ENCODE results near the gene RNU1-2.
"Not testable (repeated sequence)": the region's sequence is repeated elsewhere in the genome, so short reads cannot be mapped to it uniquely, and the experiment has no call there.

- TF ChIP-seq, protein P1, sequence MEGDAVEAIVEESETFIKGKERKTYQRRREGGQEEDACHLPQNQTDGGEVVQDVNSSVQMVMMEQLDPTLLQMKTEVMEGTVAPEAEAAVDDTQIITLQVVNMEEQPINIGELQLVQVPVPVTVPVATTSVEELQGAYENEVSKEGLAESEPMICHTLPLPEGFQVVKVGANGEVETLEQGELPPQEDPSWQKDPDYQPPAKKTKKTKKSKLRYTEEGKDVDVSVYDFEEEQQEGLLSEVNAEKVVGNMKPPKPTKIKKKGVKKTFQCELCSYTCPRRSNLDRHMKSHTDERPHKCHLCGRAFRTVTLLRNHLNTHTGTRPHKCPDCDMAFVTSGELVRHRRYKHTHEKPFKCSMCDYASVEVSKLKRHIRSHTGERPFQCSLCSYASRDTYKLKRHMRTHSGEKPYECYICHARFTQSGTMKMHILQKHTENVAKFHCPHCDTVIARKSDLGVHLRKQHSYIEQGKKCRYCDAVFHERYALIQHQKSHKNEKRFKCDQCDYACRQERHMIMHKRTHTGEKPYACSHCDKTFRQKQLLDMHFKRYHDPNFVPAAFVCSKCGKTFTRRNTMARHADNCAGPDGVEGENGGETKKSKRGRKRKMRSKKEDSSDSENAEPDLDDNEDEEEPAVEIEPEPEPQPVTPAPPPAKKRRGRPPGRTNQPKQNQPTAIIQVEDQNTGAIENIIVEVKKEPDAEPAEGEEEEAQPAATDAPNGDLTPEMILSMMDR (IDR thresholded peaks at IDR 0.05): not testable (repeated sequence)
- not testable (repeated sequence) for TF ChIP-seq POLR2A (IDR thresholded peaks at IDR 0.05)
These were observed 2.0 kb upstream of the RNU1-2 start for GRCh38 chr1:16893796-16894195.

Measured in gastroesophageal sphincter (tissue), 3 donors.